ENCODE measurements around the gene TMEM87B. TPM values are rescaled to one million over a fixed set of nuclear protein-coding genes. Genes with fewer than 3 reads are reported as not detected.

TMEM87B gene
- total RNA-seq, 1 experiment from 2014 or later = 10.6 TPM

DNA sequence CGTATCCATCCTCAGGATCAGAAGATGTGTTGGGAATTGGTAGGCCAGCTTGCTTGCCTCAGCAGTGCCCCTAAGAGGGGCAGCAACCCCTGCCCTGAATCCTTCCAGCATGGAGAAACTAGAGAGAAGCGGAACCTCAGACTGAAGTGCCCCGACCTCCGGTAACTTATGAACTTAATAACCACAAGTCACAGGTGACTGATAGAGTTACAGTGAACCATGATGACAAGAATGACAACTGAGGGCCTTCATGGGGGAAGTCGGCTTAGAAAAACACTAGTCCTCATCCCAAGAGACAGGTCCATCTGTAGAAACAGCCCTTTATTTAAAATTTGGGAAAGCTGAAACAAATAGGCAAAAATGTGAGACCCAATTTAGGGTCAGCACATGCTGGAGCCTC, 42.5 kb upstream of the TMEM87B start:
- H3K27me3 Mint-ChIP-seq (ENCODE audit: low read depth) = no peaks in the 10 kb centered on the region
- no peak overlapping the region for H3K4me3 Mint-ChIP-seq
- DNase-seq (ENCODE audit: low spot score) (no peak), ATAC-seq (no peak)
- H3K4me1 Mint-ChIP-seq = no peaks in the 10 kb centered on the region
- H3K9me3 Mint-ChIP-seq = peaks cover 9% of the 10 kb centered on the region
- H3K27ac Mint-ChIP-seq = peak overlapping the region; percentile 12; the same call in 1 of the 2 replicates
- POLR2A ChIA-PET = no interaction called here
- peaks cover 11% of the 10 kb centered on the region for H3K36me3 Mint-ChIP-seq
- TF ChIP-seq, protein P1, sequence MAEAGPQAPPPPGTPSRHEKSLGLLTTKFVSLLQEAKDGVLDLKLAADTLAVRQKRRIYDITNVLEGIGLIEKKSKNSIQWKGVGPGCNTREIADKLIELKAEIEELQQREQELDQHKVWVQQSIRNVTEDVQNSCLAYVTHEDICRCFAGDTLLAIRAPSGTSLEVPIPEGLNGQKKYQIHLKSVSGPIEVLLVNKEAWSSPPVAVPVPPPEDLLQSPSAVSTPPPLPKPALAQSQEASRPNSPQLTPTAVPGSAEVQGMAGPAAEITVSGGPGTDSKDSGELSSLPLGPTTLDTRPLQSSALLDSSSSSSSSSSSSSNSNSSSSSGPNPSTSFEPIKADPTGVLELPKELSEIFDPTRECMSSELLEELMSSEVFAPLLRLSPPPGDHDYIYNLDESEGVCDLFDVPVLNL (CRISPR knock-in tag; IDR thresholded peaks at IDR 0.05; ENCODE audit: borderline replicate concordance, low read depth) = no peak
- TF ChIP-seq SP1 (CRISPR knock-in tag; conservative IDR thresholded peaks at IDR 0.05) (no peak), NFE2L1 (CRISPR knock-in tag; IDR thresholded peaks at IDR 0.05) (no peak), NR1H2 (CRISPR knock-in tag; IDR thresholded peaks at IDR 0.05) (no peak)
- TF ChIP-seq, protein P2, sequence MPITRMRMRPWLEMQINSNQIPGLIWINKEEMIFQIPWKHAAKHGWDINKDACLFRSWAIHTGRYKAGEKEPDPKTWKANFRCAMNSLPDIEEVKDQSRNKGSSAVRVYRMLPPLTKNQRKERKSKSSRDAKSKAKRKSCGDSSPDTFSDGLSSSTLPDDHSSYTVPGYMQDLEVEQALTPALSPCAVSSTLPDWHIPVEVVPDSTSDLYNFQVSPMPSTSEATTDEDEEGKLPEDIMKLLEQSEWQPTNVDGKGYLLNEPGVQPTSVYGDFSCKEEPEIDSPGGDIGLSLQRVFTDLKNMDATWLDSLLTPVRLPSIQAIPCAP (CRISPR knock-in tag; IDR thresholded peaks at IDR 0.05) = no peak
- TF ChIP-seq, protein P3, sequence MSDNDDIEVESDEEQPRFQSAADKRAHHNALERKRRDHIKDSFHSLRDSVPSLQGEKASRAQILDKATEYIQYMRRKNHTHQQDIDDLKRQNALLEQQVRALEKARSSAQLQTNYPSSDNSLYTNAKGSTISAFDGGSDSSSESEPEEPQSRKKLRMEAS (CRISPR knock-in tag; IDR thresholded peaks at IDR 0.05) = no peak
- TF ChIP-seq, protein P4, sequence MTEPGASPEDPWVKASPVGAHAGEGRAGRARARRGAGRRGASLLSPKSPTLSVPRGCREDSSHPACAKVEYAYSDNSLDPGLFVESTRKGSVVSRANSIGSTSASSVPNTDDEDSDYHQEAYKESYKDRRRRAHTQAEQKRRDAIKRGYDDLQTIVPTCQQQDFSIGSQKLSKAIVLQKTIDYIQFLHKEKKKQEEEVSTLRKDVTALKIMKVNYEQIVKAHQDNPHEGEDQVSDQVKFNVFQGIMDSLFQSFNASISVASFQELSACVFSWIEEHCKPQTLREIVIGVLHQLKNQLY (CRISPR knock-in tag; IDR thresholded peaks at IDR 0.05) = no peak
- TF ChIP-seq, protein P5, sequence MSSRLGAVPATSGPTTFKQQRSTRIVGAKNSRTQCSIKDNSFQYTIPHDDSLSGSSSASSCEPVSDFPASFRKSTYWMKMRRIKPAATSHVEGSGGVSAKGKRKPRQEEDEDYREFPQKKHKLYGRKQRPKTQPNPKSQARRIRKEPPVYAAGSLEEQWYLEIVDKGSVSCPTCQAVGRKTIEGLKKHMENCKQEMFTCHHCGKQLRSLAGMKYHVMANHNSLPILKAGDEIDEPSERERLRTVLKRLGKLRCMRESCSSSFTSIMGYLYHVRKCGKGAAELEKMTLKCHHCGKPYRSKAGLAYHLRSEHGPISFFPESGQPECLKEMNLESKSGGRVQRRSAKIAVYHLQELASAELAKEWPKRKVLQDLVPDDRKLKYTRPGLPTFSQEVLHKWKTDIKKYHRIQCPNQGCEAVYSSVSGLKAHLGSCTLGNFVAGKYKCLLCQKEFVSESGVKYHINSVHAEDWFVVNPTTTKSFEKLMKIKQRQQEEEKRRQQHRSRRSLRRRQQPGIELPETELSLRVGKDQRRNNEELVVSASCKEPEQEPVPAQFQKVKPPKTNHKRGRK (CRISPR knock-in tag; IDR thresholded peaks at IDR 0.05; ENCODE audit: borderline replicate concordance) = no peak
- CTCF ChIA-PET = no interaction called here

DNA sequence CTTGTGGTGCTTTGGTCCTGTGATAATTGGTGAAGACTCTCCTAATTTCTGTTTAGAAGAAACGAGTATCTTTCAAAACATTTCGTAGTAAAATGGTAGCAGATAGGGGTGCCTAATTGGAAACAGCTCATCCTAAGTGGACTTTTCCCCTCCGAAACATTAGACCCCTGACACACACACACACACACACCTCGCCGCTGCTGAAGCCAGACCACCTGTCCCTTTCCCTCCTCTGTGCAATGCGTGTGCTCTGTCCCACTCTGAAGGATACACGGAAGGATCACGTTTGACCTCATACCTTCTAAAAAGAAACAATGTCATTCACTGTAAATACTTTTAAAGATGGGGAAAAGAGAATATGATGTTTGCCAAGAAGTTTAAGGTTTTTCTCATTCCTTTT, 36.2 kb upstream of the TMEM87B start:
- POLR2A ChIA-PET = no interaction called here
- Mint-ChIP-seq H3K4me3 (no peak overlapping the region), H3K27ac (no peak overlapping the region), H3K9me3 (peaks cover 9% of the 10 kb centered on the region), H3K4me1 (peaks cover 6% of the 10 kb centered on the region), H3K36me3 (peaks cover 8% of the 10 kb centered on the region), H3K27me3 (ENCODE audit: low read depth) (no peaks in the 10 kb centered on the region)
- TF ChIP-seq, protein P6, sequence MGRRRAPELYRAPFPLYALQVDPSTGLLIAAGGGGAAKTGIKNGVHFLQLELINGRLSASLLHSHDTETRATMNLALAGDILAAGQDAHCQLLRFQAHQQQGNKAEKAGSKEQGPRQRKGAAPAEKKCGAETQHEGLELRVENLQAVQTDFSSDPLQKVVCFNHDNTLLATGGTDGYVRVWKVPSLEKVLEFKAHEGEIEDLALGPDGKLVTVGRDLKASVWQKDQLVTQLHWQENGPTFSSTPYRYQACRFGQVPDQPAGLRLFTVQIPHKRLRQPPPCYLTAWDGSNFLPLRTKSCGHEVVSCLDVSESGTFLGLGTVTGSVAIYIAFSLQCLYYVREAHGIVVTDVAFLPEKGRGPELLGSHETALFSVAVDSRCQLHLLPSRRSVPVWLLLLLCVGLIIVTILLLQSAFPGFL (CRISPR knock-in tag; IDR thresholded peaks at IDR 0.05; ENCODE audit: borderline replicate concordance) = no peak
- TF ChIP-seq JUN (CRISPR knock-in tag; IDR thresholded peaks at IDR 0.05) (no peak), HMGA2 (CRISPR knock-in tag; IDR thresholded peaks at IDR 0.05) (no peak), MXD4 (CRISPR knock-in tag; IDR thresholded peaks at IDR 0.05; ENCODE audit: borderline replicate concordance) (no peak), RORB (CRISPR knock-in tag; IDR thresholded peaks at IDR 0.05) (no peak), NFATC4 (CRISPR knock-in tag; IDR thresholded peaks at IDR 0.05) (no peak), TEAD1 (CRISPR knock-in tag; IDR thresholded peaks at IDR 0.05) (no peak), ZNF121 (CRISPR knock-in tag; IDR thresholded peaks at IDR 0.05) (no peak), TCF7 (CRISPR knock-in tag; IDR thresholded peaks at IDR 0.05; ENCODE audit: low read depth) (no peak), CREB1 (CRISPR knock-in tag; IDR thresholded peaks at IDR 0.05) (no peak)
- TF ChIP-seq, protein P7, sequence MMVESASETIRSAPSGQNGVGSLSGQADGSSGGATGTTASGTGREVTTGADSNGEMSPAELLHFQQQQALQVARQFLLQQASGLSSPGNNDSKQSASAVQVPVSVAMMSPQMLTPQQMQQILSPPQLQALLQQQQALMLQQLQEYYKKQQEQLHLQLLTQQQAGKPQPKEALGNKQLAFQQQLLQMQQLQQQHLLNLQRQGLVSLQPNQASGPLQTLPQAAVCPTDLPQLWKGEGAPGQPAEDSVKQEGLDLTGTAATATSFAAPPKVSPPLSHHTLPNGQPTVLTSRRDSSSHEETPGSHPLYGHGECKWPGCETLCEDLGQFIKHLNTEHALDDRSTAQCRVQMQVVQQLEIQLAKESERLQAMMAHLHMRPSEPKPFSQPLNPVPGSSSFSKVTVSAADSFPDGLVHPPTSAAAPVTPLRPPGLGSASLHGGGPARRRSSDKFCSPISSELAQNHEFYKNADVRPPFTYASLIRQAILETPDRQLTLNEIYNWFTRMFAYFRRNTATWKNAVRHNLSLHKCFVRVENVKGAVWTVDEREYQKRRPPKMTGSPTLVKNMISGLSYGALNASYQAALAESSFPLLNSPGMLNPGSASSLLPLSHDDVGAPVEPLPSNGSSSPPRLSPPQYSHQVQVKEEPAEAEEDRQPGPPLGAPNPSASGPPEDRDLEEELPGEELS (CRISPR knock-in tag; IDR thresholded peaks at IDR 0.05) = no peak
- TF ChIP-seq, protein P8, sequence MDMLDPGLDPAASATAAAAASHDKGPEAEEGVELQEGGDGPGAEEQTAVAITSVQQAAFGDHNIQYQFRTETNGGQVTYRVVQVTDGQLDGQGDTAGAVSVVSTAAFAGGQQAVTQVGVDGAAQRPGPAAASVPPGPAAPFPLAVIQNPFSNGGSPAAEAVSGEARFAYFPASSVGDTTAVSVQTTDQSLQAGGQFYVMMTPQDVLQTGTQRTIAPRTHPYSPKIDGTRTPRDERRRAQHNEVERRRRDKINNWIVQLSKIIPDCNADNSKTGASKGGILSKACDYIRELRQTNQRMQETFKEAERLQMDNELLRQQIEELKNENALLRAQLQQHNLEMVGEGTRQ (CRISPR knock-in tag; IDR thresholded peaks at IDR 0.05) = no peak
- TF ChIP-seq, protein P5 (CRISPR knock-in tag; IDR thresholded peaks at IDR 0.05; ENCODE audit: borderline replicate concordance) = no peak
- ATAC-seq = no peak
- CTCF ChIA-PET = interaction anchor here (0.5 to 0.7 kb wide), 2 partner anchors 38 to 100 kb away, joined by 3 to 5 read pairs; no protein-coding TSS in a partner anchor
- DNase-seq (ENCODE audit: low spot score) = no peak
